Chondrocyte (in vitro differentiated cells): Measurements from ENCODE around the gene COL16A1. TPM values are rescaled to one million over a fixed set of nuclear protein-coding genes. Genes with fewer than 3 reads are reported as not detected.

Source experiments
- DNase-seq: peaks from one replicate; pipeline ENCODE4 v3.0.0; 2021; ENCODE audit warnings: mixed read lengths, low spot score
- H3K27ac Mint-ChIP-seq: one replicate; pipeline ENCODE4 v1.8.0; 2021; ENCODE audit warnings: mild to moderate bottlenecking, moderate library complexity, mixed read lengths; ENCODE audit not compliant: unreplicated experiment
- H3K27me3 Mint-ChIP-seq: 2 replicates; pipeline ENCODE4 v1.8.0; 2021; ENCODE audit warnings: low read depth, mixed read lengths
- H3K36me3 Mint-ChIP-seq: 2 replicates; pipeline ENCODE4 v1.8.0; 2021; ENCODE audit warnings: low read depth, mixed read lengths
- H3K4me1 Mint-ChIP-seq: 2 replicates; pipeline ENCODE4 v1.8.0; 2021; ENCODE audit warnings: low read depth, mild to moderate bottlenecking, mixed read lengths
- H3K4me3 Mint-ChIP-seq: one replicate; pipeline ENCODE4 v1.8.0; 2021; ENCODE audit warnings: mild to moderate bottlenecking, moderate library complexity, mixed read lengths; ENCODE audit not compliant: unreplicated experiment
- H3K9me3 Mint-ChIP-seq: 2 replicates; pipeline ENCODE4 v1.8.0; 2021; ENCODE audit warnings: low read depth, mixed read lengths
- total RNA-seq: library from RNA; stranded (reverse); gene quantifications from 3 replicates; pipeline ENCODE4 v1.2.1, GENCODE V29; 2021
- TF ChIP-seq, protein P1 (sequence below): fragments of 200-600 bp; sonication (generic); IDR thresholded peaks from 2 replicates; pipeline ENCODE4 v1.5.0; 2021; ENCODE audit warnings: antibody characterized with exemption, mild to moderate bottlenecking, moderate library complexity

Gene COL16A1
- total RNA-seq, 1 donor from 2014 or later, result 230 TPM

DNA sequence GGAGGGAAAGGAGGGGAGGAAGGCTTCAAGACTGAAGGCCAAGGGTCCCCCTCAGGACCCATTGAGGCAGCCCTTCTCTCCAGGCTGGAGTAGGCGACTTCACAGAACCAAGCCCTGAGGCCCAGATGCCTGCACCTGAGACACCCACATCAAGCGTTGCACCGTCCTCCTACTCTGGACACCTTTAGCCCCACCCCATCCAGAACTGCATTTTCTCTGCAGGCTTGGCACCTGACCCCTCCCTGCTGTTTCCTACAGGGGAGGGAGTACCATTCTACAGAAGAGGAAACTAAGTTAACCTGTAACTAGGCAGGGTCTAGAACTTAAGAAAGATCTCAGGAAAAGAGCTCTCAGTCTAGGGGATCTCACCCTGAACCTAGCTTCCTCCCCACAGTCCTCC lies 71.2 kb downstream of the COL16A1 start:
- Mint-ChIP-seq H3K4me1 (peaks cover 13% of the 10 kb centered on the region), H3K27ac (no peak overlapping the region)

DNA sequence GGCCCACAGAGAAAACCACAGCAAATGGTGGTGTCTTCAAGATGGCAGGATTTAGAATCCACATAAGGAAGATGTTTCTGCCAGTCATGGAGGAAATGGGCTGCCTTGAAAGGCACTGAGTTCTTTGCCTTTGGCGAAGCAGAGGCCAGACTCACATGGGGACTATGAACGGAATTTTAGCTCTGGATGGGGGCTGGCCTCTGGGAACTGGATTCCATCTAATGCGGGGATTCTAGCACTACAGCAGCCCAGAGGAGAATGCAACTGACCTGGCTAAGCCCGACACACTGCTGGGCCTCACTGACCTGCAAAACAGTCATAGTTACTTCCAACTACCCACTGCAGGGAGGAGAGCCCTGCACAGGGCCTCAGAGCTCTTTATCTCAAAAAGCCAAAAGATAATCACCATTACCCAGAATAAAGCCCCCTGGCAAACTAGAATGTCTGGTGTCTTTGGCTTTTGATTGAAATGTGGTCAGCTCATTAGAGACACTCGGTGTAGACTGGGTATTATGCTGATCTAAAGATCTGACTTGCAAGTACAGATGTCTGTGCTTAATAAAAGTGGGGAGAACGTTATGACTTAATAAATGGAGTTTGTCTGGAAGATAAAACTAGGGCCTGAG lies 74.8 kb downstream of the COL16A1 start:
- Mint-ChIP-seq H3K9me3 (no peaks in the 10 kb centered on the region), H3K27ac (no peak overlapping the region), H3K4me3 (no peak overlapping the region), H3K36me3 (peaks cover 12% of the 10 kb centered on the region), H3K4me1 (peaks cover 22% of the 10 kb centered on the region), H3K27me3 (no peaks in the 10 kb centered on the region)
- DNase-seq, result no peak
- TF ChIP-seq, protein P1, sequence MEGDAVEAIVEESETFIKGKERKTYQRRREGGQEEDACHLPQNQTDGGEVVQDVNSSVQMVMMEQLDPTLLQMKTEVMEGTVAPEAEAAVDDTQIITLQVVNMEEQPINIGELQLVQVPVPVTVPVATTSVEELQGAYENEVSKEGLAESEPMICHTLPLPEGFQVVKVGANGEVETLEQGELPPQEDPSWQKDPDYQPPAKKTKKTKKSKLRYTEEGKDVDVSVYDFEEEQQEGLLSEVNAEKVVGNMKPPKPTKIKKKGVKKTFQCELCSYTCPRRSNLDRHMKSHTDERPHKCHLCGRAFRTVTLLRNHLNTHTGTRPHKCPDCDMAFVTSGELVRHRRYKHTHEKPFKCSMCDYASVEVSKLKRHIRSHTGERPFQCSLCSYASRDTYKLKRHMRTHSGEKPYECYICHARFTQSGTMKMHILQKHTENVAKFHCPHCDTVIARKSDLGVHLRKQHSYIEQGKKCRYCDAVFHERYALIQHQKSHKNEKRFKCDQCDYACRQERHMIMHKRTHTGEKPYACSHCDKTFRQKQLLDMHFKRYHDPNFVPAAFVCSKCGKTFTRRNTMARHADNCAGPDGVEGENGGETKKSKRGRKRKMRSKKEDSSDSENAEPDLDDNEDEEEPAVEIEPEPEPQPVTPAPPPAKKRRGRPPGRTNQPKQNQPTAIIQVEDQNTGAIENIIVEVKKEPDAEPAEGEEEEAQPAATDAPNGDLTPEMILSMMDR, result no peak

More for the DNA sequence above, 71.2 kb downstream of the COL16A1 start:
- Mint-ChIP-seq H3K9me3 (no peaks in the 10 kb centered on the region), H3K36me3 (peaks cover 9% of the 10 kb centered on the region), H3K27me3 (no peaks in the 10 kb centered on the region), H3K4me3 (no peak overlapping the region)
- no peak for DNase-seq
- TF ChIP-seq, protein P1, result no peak

DNA sequence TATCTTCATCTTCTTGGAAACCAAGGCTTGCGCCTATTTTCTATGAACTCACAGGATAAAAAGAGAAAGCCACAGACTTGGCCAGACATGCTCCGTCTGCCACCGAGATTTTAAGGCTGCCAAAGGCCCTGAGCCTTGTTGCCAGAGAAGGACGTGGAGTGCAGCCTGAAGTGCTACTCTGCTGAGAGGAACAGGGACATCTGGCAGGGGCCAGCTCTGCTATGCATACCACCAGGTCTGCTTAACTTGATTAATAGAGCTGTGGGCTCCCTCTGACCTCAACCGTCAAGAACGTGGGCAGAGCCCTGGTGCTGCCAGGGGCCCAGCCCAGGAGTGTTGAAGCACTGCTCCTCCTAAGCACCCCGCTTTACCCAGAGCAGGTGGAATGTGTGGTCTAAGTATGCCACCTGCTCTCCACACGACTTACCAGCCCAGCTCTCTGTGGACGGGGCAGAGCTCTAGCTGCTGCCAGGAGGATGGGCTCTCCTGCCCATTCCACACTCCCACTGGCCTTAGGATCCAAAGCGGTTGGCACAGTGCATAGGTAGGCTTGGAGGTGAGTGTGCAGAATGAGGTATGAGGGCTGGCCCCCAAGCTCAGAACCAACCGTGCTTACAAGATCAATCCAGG lies 75.8 kb downstream of the COL16A1 start:
- TF ChIP-seq, protein P1, result no peak
- H3K9me3 Mint-ChIP-seq, result no peaks in the 10 kb centered on the region
- no peaks in the 10 kb centered on the region for H3K27me3 Mint-ChIP-seq
- no peak for DNase-seq
- peaks cover 22% of the 10 kb centered on the region for H3K4me1 Mint-ChIP-seq
- peaks cover 12% of the 10 kb centered on the region for H3K36me3 Mint-ChIP-seq
- H3K27ac Mint-ChIP-seq, result no peak overlapping the region
- no peak overlapping the region for H3K4me3 Mint-ChIP-seq

DNA sequence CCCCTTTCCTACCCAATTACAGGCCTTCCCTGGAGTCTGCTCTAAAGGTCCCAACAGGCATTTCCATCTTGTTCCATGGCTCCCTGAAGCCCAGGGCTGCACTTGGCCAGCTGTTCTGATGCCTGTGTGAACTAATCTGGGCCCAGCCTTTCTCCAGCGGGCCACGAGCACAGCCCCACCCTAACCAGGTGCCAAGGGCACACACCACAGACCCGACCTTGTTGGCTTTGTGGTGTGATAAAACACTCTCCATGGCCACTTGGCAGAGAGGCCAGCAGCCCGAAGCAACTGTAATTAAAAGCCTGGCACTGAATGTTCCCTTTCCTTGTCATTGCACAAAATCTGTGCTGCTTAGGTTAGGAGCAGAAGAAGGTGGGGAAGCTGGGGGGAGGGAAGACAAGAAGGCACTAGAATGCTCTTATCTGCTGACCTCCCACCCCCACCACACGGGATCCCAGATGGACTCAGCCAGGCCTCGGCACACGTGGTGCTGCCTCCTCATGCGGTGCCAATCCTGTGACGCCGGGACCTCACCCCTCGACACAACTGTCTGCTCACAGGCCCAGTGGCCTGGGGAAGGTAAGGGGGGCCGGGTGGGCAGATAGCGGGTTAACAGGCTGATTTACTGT lies 76.4 kb downstream of the COL16A1 start:
- Mint-ChIP-seq H3K27ac (no peak overlapping the region), H3K9me3 (no peaks in the 10 kb centered on the region), H3K4me1 (peaks cover 22% of the 10 kb centered on the region), H3K27me3 (no peaks in the 10 kb centered on the region), H3K36me3 (peaks cover 12% of the 10 kb centered on the region), H3K4me3 (no peak overlapping the region)
- no peak for DNase-seq
- TF ChIP-seq, protein P1, result no peak
